Keratinocyte (primary cell): ENCODE measurements around the gene DACH1. TPM values are rescaled to one million over a fixed set of nuclear protein-coding genes. Genes with fewer than 3 reads are reported as not detected.

Experiments
- DNase-seq: peaks from one replicate; pipeline ENCODE4 v3.0.0-alpha.2; 2011; ENCODE audit warnings: low read depth, missing footprints, low spot score
- FAIRE-seq: peaks from 2 replicates; lab custom pipeline; 2011; peaks lifted over from hg19 to GRCh38; lab: Jason Lieb, UNC
- H2AFZ ChIP-seq: 2 replicates; pipeline ENCODE4 v1.6.0; 2012; ENCODE audit warnings: low read length, control low read depth, inconsistent platforms; ENCODE audit not compliant: control insufficient read depth
- H3K27ac ChIP-seq: 2 replicates; pipeline ENCODE4 v1.5.1; 2011; ENCODE audit warnings: low read length; ENCODE audit not compliant: control insufficient read depth, insufficient read depth
- H3K27me3 ChIP-seq: 3 replicates; pipeline ENCODE4 v1.6.0; 2011; ENCODE audit warnings: low read length; ENCODE audit not compliant: control insufficient read depth, insufficient read depth; ENCODE audit errors: extremely low read depth
- H3K36me3 ChIP-seq, 2 experiments: 2 replicates in 1 of 2; 3 replicates in 1 of 2; pipeline ENCODE4 v1.5.1; 2011; ENCODE audit warnings: low read length in 2 of 2, mild to moderate bottlenecking in 1 of 2; ENCODE audit not compliant: control insufficient read depth in 2 of 2, insufficient read depth in 2 of 2; ENCODE audit errors: extremely low read depth in 1 of 2
- H3K4me1 ChIP-seq: 3 replicates; pipeline ENCODE4 v1.5.1; 2011; ENCODE audit warnings: low read length; ENCODE audit not compliant: control insufficient read depth, insufficient read depth; ENCODE audit errors: extremely low read depth
- H3K4me2 ChIP-seq: 3 replicates; pipeline ENCODE4 v1.6.0; 2011; ENCODE audit warnings: low read depth, low read length; ENCODE audit not compliant: control insufficient read depth, insufficient read depth; ENCODE audit errors: extremely low read depth
- H3K4me3 ChIP-seq, 3 experiments: fragments of 200-600 bp in 1 of 3; sonication (generic) in 1 of 3; 2 replicates in 2 of 3; 3 replicates in 1 of 3; pipeline ENCODE4 v1.5.1; 2011 to 2016; ENCODE audit warnings: low read length in 3 of 3, mild to moderate bottlenecking in 3 of 3, control low read depth in 2 of 3, inconsistent platforms in 1 of 3, low read depth in 1 of 3, mixed read lengths in 1 of 3, mixed run types in 1 of 3, moderate library complexity in 1 of 3; ENCODE audit not compliant: control insufficient read depth in 2 of 3, insufficient read depth in 2 of 3; ENCODE audit errors: extremely low read depth in 1 of 3
- H3K79me2 ChIP-seq: 2 replicates; pipeline ENCODE4 v1.6.0; 2012; ENCODE audit warnings: low read length; ENCODE audit not compliant: control insufficient read depth, insufficient read depth
- H3K9ac ChIP-seq: 3 replicates; pipeline ENCODE4 v1.6.0; 2011; ENCODE audit warnings: low read length; ENCODE audit not compliant: control insufficient read depth, insufficient read depth; ENCODE audit errors: extremely low read depth
- H3K9me1 ChIP-seq: 3 replicates; pipeline ENCODE4 v1.6.0; 2011; ENCODE audit warnings: low read length; ENCODE audit not compliant: control insufficient read depth, insufficient read depth; ENCODE audit errors: extremely low read depth
- H3K9me3 ChIP-seq: 2 replicates; pipeline ENCODE4 v1.5.1; 2012; ENCODE audit warnings: low read depth, low read length; ENCODE audit not compliant: control insufficient read depth
- H4K20me1 ChIP-seq: 3 replicates; pipeline ENCODE4 v1.6.0; 2011; ENCODE audit warnings: low read length; ENCODE audit not compliant: control insufficient read depth, insufficient read depth; ENCODE audit errors: extremely low read depth
- EZH2 ChIP-seq: IDR thresholded peaks from one replicate; pipeline ENCODE4 v1.6.1; 2012; ENCODE audit warnings: inconsistent platforms, mild to moderate bottlenecking, low read length, moderate library complexity
- dilution Hi-C: fragments of 300-500 bp; cut with MboI; formaldehyde crosslinking; loops from one replicate; pipeline ENCODE4 v1.7.0; 2020; ENCODE audit warnings: low sequenced_read_pairs; ENCODE audit not compliant: extremely low pct_ligation_motif_present
- polyA plus RNA-seq, 5 experiments: library from polyadenylated mRNA; depleted of rRNA in 3 of 5; stranded (reverse) in 3 of 5; stranded (forward) in 1 of 5; unstranded in 1 of 5; fragments of >200 nt; gene quantifications; 1 replicate in 1 of 5; 2 replicates in 3 of 5; 3 replicates in 1 of 5; pipeline versions ENCODE4 v1.2.1 to v1.2.3, GENCODE V29; 2011 to 2012; ENCODE audit warnings: missing spikeins in 2 of 5, low read depth in 1 of 5, low replicate concordance in 1 of 5
- TF ChIP-seq, protein P1 (sequence below), 3 experiments: IDR thresholded peaks in 1 of 3; conservative IDR thresholded peaks in 1 of 3; optimal IDR thresholded peaks in 1 of 3; 2 replicates in 2 of 3; 3 replicates in 1 of 3; pipeline versions ENCODE3 to v1.5.1; 2011; ENCODE audit warnings: low read length in 3 of 3, mild to moderate bottlenecking in 3 of 3, moderate library complexity in 2 of 3, control low read depth in 1 of 3, inconsistent platforms in 1 of 3; ENCODE audit not compliant: insufficient read depth in 2 of 3; ENCODE audit errors: extremely low read depth in 1 of 3

DACH1 gene
- polyA plus RNA-seq, 1 donor (not counting 4 experiments of a cell fraction or from before 2014, with no cell fraction given): not detected

DNA sequence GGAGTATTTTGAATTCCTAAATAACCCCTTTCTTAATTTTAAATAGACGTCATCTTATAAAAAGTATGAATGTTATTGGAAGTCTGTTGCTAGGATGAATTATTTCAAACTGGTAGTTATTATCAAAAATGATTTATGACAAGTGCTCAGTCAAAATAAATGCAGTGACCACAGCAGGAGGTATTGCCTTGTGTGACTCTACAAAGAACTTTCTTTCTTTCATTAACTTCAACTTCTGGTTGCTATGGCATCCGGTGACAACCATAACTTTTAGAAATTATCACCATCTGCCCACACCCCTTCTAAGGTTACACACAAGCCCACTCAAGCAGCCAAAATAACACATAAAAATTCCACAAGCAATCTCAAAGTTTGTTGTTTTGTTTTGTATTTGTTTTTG, 189.9 kb downstream of the DACH1 start:
- Histone ChIP-seq H3K27me3 (no peaks in the 10 kb centered on the region), H3K79me2 (no peaks in the 10 kb centered on the region), H3K9ac (no peak overlapping the region), H3K4me1 (no peaks in the 10 kb centered on the region), H3K4me3 (no peak overlapping the region), H3K27ac (no peak overlapping the region), H4K20me1 (no peaks in the 10 kb centered on the region), H2AFZ (no peak overlapping the region), H3K9me3 (no peaks in the 10 kb centered on the region), H3K36me3 (no peaks in the 10 kb centered on the region), H3K9me1 (no peaks in the 10 kb centered on the region), H3K4me2 (no peak overlapping the region)
- dilution Hi-C loops: no loop called here
- no peak for TF ChIP-seq EZH2
- TF ChIP-seq, protein P1, sequence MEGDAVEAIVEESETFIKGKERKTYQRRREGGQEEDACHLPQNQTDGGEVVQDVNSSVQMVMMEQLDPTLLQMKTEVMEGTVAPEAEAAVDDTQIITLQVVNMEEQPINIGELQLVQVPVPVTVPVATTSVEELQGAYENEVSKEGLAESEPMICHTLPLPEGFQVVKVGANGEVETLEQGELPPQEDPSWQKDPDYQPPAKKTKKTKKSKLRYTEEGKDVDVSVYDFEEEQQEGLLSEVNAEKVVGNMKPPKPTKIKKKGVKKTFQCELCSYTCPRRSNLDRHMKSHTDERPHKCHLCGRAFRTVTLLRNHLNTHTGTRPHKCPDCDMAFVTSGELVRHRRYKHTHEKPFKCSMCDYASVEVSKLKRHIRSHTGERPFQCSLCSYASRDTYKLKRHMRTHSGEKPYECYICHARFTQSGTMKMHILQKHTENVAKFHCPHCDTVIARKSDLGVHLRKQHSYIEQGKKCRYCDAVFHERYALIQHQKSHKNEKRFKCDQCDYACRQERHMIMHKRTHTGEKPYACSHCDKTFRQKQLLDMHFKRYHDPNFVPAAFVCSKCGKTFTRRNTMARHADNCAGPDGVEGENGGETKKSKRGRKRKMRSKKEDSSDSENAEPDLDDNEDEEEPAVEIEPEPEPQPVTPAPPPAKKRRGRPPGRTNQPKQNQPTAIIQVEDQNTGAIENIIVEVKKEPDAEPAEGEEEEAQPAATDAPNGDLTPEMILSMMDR (optimal IDR thresholded peaks at IDR 0.05 in 1 of 3, IDR thresholded peaks at IDR 0.05 in 1 of 3, conservative IDR thresholded peaks at IDR 0.05 in 1 of 3; ENCODE audit: extremely low read depth in 1 of 3, insufficient read depth in 2 of 3, low read length in 3 of 3): no peak
- FAIRE-seq (no peak), DNase-seq (no peak)

GRCh38 chr13:71672512-71672911, 194.5 kb downstream of the DACH1 start:
- Histone ChIP-seq H3K4me2 (no peak overlapping the region), H3K9me1 (no peaks in the 10 kb centered on the region), H3K79me2 (no peaks in the 10 kb centered on the region), H4K20me1 (no peaks in the 10 kb centered on the region), H3K36me3 (no peaks in the 10 kb centered on the region), H3K4me1 (no peaks in the 10 kb centered on the region), H3K4me3 (no peak overlapping the region), H3K9me3 (no peaks in the 10 kb centered on the region), H3K27me3 (no peaks in the 10 kb centered on the region), H3K9ac (no peak overlapping the region), H2AFZ (no peak overlapping the region), H3K27ac (no peak overlapping the region)
- FAIRE-seq (no peak), DNase-seq (no peak)
- dilution Hi-C loops: no loop called here
- TF ChIP-seq, protein P1 (optimal IDR thresholded peaks at IDR 0.05 in 1 of 3, IDR thresholded peaks at IDR 0.05 in 1 of 3, conservative IDR thresholded peaks at IDR 0.05 in 1 of 3; ENCODE audit: extremely low read depth in 1 of 3, insufficient read depth in 2 of 3, low read length in 3 of 3): no peak
- TF ChIP-seq EZH2: no peak
